ENCODE results near the gene RPL41.

Gene RPL41

GRCh38 chr12:56122637-56123036, 6.2 kb downstream of the RPL41 start:
- H3K9ac ChIP-seq (ENCODE audit: low read length in 5 of 5) = peak overlapping the region in 2 of 5 donors; percentile 25 to 36
- peak overlapping the region; percentile 51 for H3K27ac ChIP-seq (ENCODE audit: low read depth, low read length)
- peaks cover 28 to 73% (median 57%) of the 10 kb centered on the region in 5 donors for H3K4me1 ChIP-seq (ENCODE audit: control insufficient read depth in 5 of 5, insufficient read depth in 5 of 5, low read length in 5 of 5)

GRCh38 chr12:56124133-56124532, 7.7 kb downstream of the RPL41 start:
- Histone ChIP-seq H3K4me1 (ENCODE audit: control insufficient read depth in 5 of 5, insufficient read depth in 5 of 5, low read length in 5 of 5) (peaks cover 20 to 69% (median 55%) of the 10 kb centered on the region in 5 donors), H3K36me3 (ENCODE audit: control insufficient read depth in 5 of 5, insufficient read depth in 5 of 5, low read length in 5 of 5) (peaks cover 0 to 28% (median 17%) of the 10 kb centered on the region in 5 donors), H3K27ac (ENCODE audit: low read depth, low read length) (no peak overlapping the region), H3K4me3 (ENCODE audit: low read depth in 1 of 5, low read length in 5 of 5) (no peak overlapping the region), H3K9ac (ENCODE audit: low read length in 5 of 5) (no peak overlapping the region), H3K27me3 (ENCODE audit: control insufficient read depth in 5 of 5, insufficient read depth in 4 of 5, low read length in 5 of 5) (no peaks in the 10 kb centered on the region), H3K9me3 (ENCODE audit: control insufficient read depth in 5 of 5, low read length in 5 of 5) (no peaks in the 10 kb centered on the region)

More at GRCh38 chr12:56122637-56123036, 6.2 kb downstream of the RPL41 start:
- Histone ChIP-seq H3K4me3 (ENCODE audit: low read depth in 1 of 5, low read length in 5 of 5) (no peak overlapping the region), H3K9me3 (ENCODE audit: control insufficient read depth in 5 of 5, low read length in 5 of 5) (no peaks in the 10 kb centered on the region), H3K27me3 (ENCODE audit: control insufficient read depth in 5 of 5, insufficient read depth in 4 of 5, low read length in 5 of 5) (no peaks in the 10 kb centered on the region), H3K36me3 (ENCODE audit: control insufficient read depth in 5 of 5, insufficient read depth in 5 of 5, low read length in 5 of 5) (peaks cover 0 to 28% (median 17%) of the 10 kb centered on the region in 5 donors)

DNA sequence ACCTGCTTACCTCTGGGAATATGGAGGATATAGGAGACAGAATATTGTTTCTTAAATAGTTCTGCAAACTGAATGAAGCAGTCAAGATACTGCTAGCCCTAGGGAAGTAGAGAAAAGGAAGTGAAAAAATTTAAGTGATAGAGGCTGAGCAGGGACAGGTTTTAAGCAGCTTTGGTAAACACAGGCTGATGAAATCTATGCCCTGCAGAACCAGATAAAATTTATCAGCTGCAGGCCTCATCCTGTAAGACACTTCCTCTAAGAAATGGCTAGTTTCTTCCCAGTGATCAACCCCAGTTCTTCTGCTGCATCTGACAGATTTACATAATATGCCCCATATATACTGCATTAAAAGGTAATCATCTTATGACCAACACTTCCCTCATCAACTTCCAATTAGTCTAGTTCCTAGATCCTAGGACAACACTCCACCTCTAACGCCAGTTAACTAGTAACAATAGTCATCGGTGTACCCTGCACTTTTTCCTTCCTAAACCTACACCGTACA, 10.4 kb downstream of the RPL41 start:
- H3K9ac ChIP-seq (ENCODE audit: low read length in 5 of 5) = peak overlapping the region in 3 of 5 donors; percentile 23 to 49 (median 30)
- peak overlapping the region in 3 of 5 donors; percentile 54 to 97 (median 93) for H3K4me3 ChIP-seq (ENCODE audit: low read depth in 1 of 5, low read length in 5 of 5)
- H3K9me3 ChIP-seq (ENCODE audit: control insufficient read depth in 5 of 5, low read length in 5 of 5) = no peaks in the 10 kb centered on the region
- H3K36me3 ChIP-seq (ENCODE audit: control insufficient read depth in 5 of 5, insufficient read depth in 5 of 5, low read length in 5 of 5) = peaks cover under 1 to 27% (median 19%) of the 10 kb centered on the region in 5 donors
- H3K4me1 ChIP-seq (ENCODE audit: control insufficient read depth in 5 of 5, insufficient read depth in 5 of 5, low read length in 5 of 5) = peaks cover 21 to 72% (median 59%) of the 10 kb centered on the region in 5 donors
- peak overlapping the region; percentile 92 for H3K27ac ChIP-seq (ENCODE audit: low read depth, low read length)
- H3K27me3 ChIP-seq (ENCODE audit: control insufficient read depth in 5 of 5, insufficient read depth in 4 of 5, low read length in 5 of 5) = no peaks in the 10 kb centered on the region

DNA sequence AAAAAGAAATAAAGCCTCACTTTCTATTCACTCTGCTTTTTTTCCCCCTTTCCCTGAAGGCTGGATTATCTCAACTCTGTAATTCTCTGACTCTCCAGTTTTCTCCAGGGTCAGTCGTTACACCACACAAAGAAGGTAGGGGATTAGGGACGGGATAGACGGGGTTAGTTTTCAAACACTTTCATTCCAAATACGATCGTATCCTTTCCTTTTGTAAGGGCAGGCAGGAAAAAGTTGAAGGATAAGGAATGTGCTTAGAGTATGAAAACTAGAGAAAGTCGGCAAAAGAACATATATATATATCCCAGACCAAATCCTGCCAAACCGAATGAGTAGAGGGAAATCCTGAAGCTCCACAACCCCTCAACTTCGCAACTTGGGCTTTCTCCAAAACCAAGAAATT, 11.1 kb downstream of the RPL41 start:
- Histone ChIP-seq H3K4me3 (ENCODE audit: low read depth in 1 of 5, low read length in 5 of 5) (peak overlapping the region; percentile 22 to 97 (median 72)), H3K4me1 (ENCODE audit: control insufficient read depth in 5 of 5, insufficient read depth in 5 of 5, low read length in 5 of 5) (peaks cover 21 to 69% (median 59%) of the 10 kb centered on the region in 5 donors), H3K36me3 (ENCODE audit: control insufficient read depth in 5 of 5, insufficient read depth in 5 of 5, low read length in 5 of 5) (peaks cover 3 to 27% (median 23%) of the 10 kb centered on the region in 5 donors), H3K9ac (ENCODE audit: low read length in 5 of 5) (peak overlapping the region; percentile 23 to 70 (median 59)), H3K27ac (ENCODE audit: low read depth, low read length) (peak overlapping the region; percentile 92), H3K27me3 (ENCODE audit: control insufficient read depth in 5 of 5, insufficient read depth in 4 of 5, low read length in 5 of 5) (no peaks in the 10 kb centered on the region), H3K9me3 (ENCODE audit: control insufficient read depth in 5 of 5, low read length in 5 of 5) (no peaks in the 10 kb centered on the region)

DNA sequence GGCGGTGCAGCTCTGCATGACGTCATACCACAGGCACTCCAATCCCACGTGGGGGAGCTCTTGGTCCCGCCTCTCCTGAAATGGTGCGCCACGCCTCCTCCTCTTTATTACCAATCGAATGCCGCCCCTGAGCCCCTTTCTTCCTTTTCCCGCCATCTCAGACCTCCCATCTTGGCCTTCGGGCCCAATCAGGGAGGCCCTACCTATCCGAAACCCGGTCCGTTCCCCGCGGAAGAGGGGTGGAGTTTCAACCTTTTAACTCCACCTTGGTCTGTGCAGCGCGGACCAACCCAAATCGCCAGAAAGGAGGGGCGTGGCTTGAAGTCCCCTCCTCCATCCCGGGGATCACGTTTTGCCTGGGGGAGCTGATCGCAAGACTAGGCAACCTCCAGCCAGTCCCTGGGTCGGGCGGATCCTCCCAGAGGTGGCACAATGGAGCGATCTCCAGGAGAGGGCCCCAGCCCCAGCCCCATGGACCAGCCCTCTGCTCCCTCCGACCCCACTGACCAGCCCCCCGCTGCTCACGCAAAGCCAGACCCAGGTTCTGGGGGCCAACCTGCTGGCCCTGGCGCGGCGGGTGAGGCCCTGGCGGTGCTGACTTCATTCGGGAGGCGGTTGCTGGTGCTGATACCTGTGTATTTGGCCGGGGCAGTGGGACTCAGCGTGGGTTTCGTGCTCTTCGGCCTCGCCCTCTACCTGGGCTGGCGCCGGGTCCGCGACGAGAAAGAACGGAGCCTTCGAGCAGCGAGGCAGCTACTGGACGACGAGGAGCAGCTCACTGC, 11.6 kb downstream of the RPL41 start, which contains the start of gene ESYT1:
Gene ESYT1, plus strand, starts transcription at position 380 of the 782 bp plus-strand sequence. Its CDS starts 53 bp downstream, at position 433.
- Histone ChIP-seq H3K4me3 (ENCODE audit: low read depth in 1 of 5, low read length in 5 of 5) (peak within 1 kb of the TSS; percentile 90 to 98 (median 93)), H3K27me3 (ENCODE audit: control insufficient read depth in 5 of 5, insufficient read depth in 4 of 5, low read length in 5 of 5) (no peaks in the 10 kb centered on the region), H3K9ac (ENCODE audit: low read length in 5 of 5) (peak within 1 kb of the TSS; percentile 73 to 92 (median 84)), H3K27ac (ENCODE audit: low read depth, low read length) (peak within 1 kb of the TSS; percentile 95), H3K36me3 (ENCODE audit: control insufficient read depth in 5 of 5, insufficient read depth in 5 of 5, low read length in 5 of 5) (peaks cover 3 to 31% (median 27%) of the 10 kb centered on the region in 5 donors), H3K9me3 (ENCODE audit: control insufficient read depth in 5 of 5, low read length in 5 of 5) (no peaks in the 10 kb centered on the region), H3K4me1 (ENCODE audit: control insufficient read depth in 5 of 5, insufficient read depth in 5 of 5, low read length in 5 of 5) (peaks cover 18 to 68% (median 59%) of the 10 kb centered on the region in 5 donors)

GRCh38 chr12:56128670-56129205, 12.3 kb downstream of the RPL41 start:
- H3K36me3 ChIP-seq (ENCODE audit: control insufficient read depth in 5 of 5, insufficient read depth in 5 of 5, low read length in 5 of 5) = peaks cover 6 to 38% (median 34%) of the 10 kb centered on the region in 5 donors
- H3K27me3 ChIP-seq (ENCODE audit: control insufficient read depth in 5 of 5, insufficient read depth in 4 of 5, low read length in 5 of 5) = no peaks in the 10 kb centered on the region
- H3K9ac ChIP-seq (ENCODE audit: low read length in 5 of 5) = peak overlapping the region; percentile 73 to 92 (median 84)
- peak overlapping the region; percentile 90 to 98 (median 93) for H3K4me3 ChIP-seq (ENCODE audit: low read depth in 1 of 5, low read length in 5 of 5)
- no peaks in the 10 kb centered on the region for H3K9me3 ChIP-seq (ENCODE audit: control insufficient read depth in 5 of 5, low read length in 5 of 5)
- H3K27ac ChIP-seq (ENCODE audit: low read depth, low read length) = peak overlapping the region; percentile 95
- peaks cover 18 to 68% (median 59%) of the 10 kb centered on the region in 5 donors for H3K4me1 ChIP-seq (ENCODE audit: control insufficient read depth in 5 of 5, insufficient read depth in 5 of 5, low read length in 5 of 5)

- H3K36me3 ChIP-seq (ENCODE audit: control insufficient read depth in 5 of 5, insufficient read depth in 5 of 5, low read length in 5 of 5) = peaks cover 6 to 41% (median 40%) of the 10 kb centered on the region in 5 donors
- H3K9me3 ChIP-seq (ENCODE audit: control insufficient read depth in 5 of 5, low read length in 5 of 5) = no peaks in the 10 kb centered on the region
- H3K4me3 ChIP-seq (ENCODE audit: low read depth in 1 of 5, low read length in 5 of 5) = peak overlapping the region; percentile 90 to 98 (median 93)
- H3K27ac ChIP-seq (ENCODE audit: low read depth, low read length) = peak overlapping the region; percentile 95
- H3K9ac ChIP-seq (ENCODE audit: low read length in 5 of 5) = peak overlapping the region; percentile 73 to 92 (median 84)
- H3K27me3 ChIP-seq (ENCODE audit: control insufficient read depth in 5 of 5, insufficient read depth in 4 of 5, low read length in 5 of 5) = no peaks in the 10 kb centered on the region
- peaks cover 18 to 68% (median 58%) of the 10 kb centered on the region in 5 donors for H3K4me1 ChIP-seq (ENCODE audit: control insufficient read depth in 5 of 5, insufficient read depth in 5 of 5, low read length in 5 of 5)
These were observed 12.9 kb downstream of the RPL41 start for GRCh38 chr12:56129206-56129941.

GRCh38 chr12:56129942-56130495, 13.6 kb downstream of the RPL41 start:
- Histone ChIP-seq H3K36me3 (ENCODE audit: control insufficient read depth in 5 of 5, insufficient read depth in 5 of 5, low read length in 5 of 5) (peaks cover 6 to 48% (median 46%) of the 10 kb centered on the region in 5 donors), H3K4me1 (ENCODE audit: control insufficient read depth in 5 of 5, insufficient read depth in 5 of 5, low read length in 5 of 5) (peaks cover 18 to 62% (median 52%) of the 10 kb centered on the region in 5 donors), H3K4me3 (ENCODE audit: low read depth in 1 of 5, low read length in 5 of 5) (peak overlapping the region; percentile 90 to 97 (median 93)), H3K27me3 (ENCODE audit: control insufficient read depth in 5 of 5, insufficient read depth in 4 of 5, low read length in 5 of 5) (no peaks in the 10 kb centered on the region), H3K9me3 (ENCODE audit: control insufficient read depth in 5 of 5, low read length in 5 of 5) (no peaks in the 10 kb centered on the region), H3K9ac (ENCODE audit: low read length in 5 of 5) (peak overlapping the region in 4 of 5 donors; percentile 50 to 87 (median 84)), H3K27ac (ENCODE audit: low read depth, low read length) (peak overlapping the region; percentile 95)

- H3K27me3 ChIP-seq (ENCODE audit: control insufficient read depth in 5 of 5, insufficient read depth in 4 of 5, low read length in 5 of 5) = no peaks in the 10 kb centered on the region
- H3K9me3 ChIP-seq (ENCODE audit: control insufficient read depth in 5 of 5, low read length in 5 of 5) = no peaks in the 10 kb centered on the region
- peaks cover 6 to 55% (median 53%) of the 10 kb centered on the region in 5 donors for H3K36me3 ChIP-seq (ENCODE audit: control insufficient read depth in 5 of 5, insufficient read depth in 5 of 5, low read length in 5 of 5)
- peak overlapping the region; percentile 95 for H3K27ac ChIP-seq (ENCODE audit: low read depth, low read length)
- H3K4me3 ChIP-seq (ENCODE audit: low read depth in 1 of 5, low read length in 5 of 5) = no peak overlapping the region
- H3K4me1 ChIP-seq (ENCODE audit: control insufficient read depth in 5 of 5, insufficient read depth in 5 of 5, low read length in 5 of 5) = peaks cover 18 to 53% (median 43%) of the 10 kb centered on the region in 5 donors
- H3K9ac ChIP-seq (ENCODE audit: low read length in 5 of 5) = peak overlapping the region in 2 of 5 donors; percentile 12 to 50
These were observed 14.4 kb downstream of the RPL41 start for GRCh38 chr12:56130876-56131275.
